ENCODE data around the gene CKS2.
A peak's percentile ranks its signal among the peaks of the same experiment; 100 is the strongest.

The CKS2 gene

DNA sequence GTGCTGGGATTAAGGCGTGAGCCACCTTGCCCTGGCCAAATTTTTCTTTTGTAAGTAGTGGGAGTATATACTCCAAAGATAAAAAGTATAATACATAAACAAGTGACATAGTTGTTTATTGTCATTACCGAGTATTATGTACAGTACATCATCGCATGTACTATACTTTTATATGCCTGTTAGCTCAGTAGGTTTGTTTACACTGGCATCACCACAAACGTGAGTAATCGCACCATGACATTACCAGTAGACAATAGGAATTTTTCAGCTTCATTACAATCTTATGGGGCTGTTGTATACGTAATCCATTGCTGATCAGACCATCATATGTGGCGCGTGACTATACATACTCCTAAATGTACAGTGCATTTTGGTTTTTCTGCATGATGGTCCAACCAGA, 17.1 kb downstream of the CKS2 start:
- Histone ChIP-seq H3K4me3 (IDR thresholded peaks at IDR 0.05; ENCODE audit: insufficient read depth, low read depth, low read length) (no peak overlapping the region), H3K9ac (no peak overlapping the region), H3K27ac (no peak overlapping the region), H3K27me3 (ENCODE audit: insufficient read depth, low read depth) (no peaks in the 10 kb centered on the region), H3K36me3 (ENCODE audit: insufficient read depth) (peaks cover 3% of the 10 kb centered on the region; the same call in 1 of the 2 replicates), H4K20me1 (ENCODE audit: insufficient read depth) (no peaks in the 10 kb centered on the region), H3K79me2 (ENCODE audit: insufficient read depth, low read depth) (peaks cover 23% of the 10 kb centered on the region), H2AFZ (ENCODE audit: low read depth) (no peak overlapping the region), H3K4me1 (ENCODE audit: low read depth, poor library complexity, severe bottlenecking) (peaks cover 45% of the 10 kb centered on the region), H3K4me2 (no peak overlapping the region)
- TF ChIP-seq CTCF (conservative IDR thresholded peaks at IDR 0.05; ENCODE audit: low read depth, low read length) = no peak

GRCh38 chr9:89329917-89330316, 18.9 kb downstream of the CKS2 start:
- no peaks in the 10 kb centered on the region for H4K20me1 ChIP-seq (ENCODE audit: insufficient read depth)
- peaks cover 6% of the 10 kb centered on the region; the same call in 1 of the 2 replicates for H3K79me2 ChIP-seq (ENCODE audit: insufficient read depth, low read depth)
- peaks cover 3% of the 10 kb centered on the region; the same call in 1 of the 2 replicates for H3K36me3 ChIP-seq (ENCODE audit: insufficient read depth)
- no peaks in the 10 kb centered on the region for H3K27me3 ChIP-seq (ENCODE audit: insufficient read depth, low read depth)
- H2AFZ ChIP-seq (ENCODE audit: low read depth) = no peak overlapping the region
- no peak overlapping the region for H3K27ac ChIP-seq
- no peak overlapping the region for H3K4me2 ChIP-seq
- H3K4me3 ChIP-seq (IDR thresholded peaks at IDR 0.05; ENCODE audit: insufficient read depth, low read depth, low read length) = no peak overlapping the region
- H3K9ac ChIP-seq = no peak overlapping the region
- TF ChIP-seq CTCF (conservative IDR thresholded peaks at IDR 0.05; ENCODE audit: low read depth, low read length) = no peak
- H3K4me1 ChIP-seq (ENCODE audit: low read depth, poor library complexity, severe bottlenecking) = peaks cover 45% of the 10 kb centered on the region

DNA sequence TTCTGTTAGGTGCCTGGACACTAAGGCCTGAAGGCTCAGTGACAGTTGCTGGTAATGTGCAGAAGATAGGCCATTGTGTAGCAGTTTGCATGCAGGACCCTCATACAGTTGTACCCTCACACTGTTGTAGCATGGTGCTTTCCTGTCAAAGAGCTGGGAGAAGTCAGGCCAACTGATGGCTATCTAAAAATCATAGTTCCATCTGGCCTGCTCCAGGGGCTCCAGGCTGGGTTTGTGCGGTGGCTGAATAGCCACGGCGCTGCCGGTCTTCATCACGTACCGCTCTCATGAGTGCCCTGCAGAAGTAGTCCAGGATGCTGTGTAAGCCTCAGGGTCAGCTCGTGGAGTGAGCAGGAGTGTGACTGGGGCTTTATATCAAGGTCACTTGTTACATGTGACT, 19.5 kb downstream of the CKS2 start:
- Histone ChIP-seq H3K36me3 (ENCODE audit: insufficient read depth) (peaks cover 3% of the 10 kb centered on the region; the same call in 1 of the 2 replicates), H4K20me1 (ENCODE audit: insufficient read depth) (no peaks in the 10 kb centered on the region), H3K9ac (no peak overlapping the region), H3K4me2 (no peak overlapping the region), H3K4me1 (ENCODE audit: low read depth, poor library complexity, severe bottlenecking) (peaks cover 45% of the 10 kb centered on the region), H3K27ac (no peak overlapping the region), H3K27me3 (ENCODE audit: insufficient read depth, low read depth) (no peaks in the 10 kb centered on the region), H3K4me3 (IDR thresholded peaks at IDR 0.05; ENCODE audit: insufficient read depth, low read depth, low read length) (no peak overlapping the region), H3K79me2 (ENCODE audit: insufficient read depth, low read depth) (0 out of 2 replicates have a peak, but pooled peaks cover under 1% of the 10 kb centered on the region), H2AFZ (ENCODE audit: low read depth) (no peak overlapping the region)
- TF ChIP-seq CTCF (conservative IDR thresholded peaks at IDR 0.05; ENCODE audit: low read depth, low read length) = no peak

GRCh38 chr9:89339807-89340206, 28.8 kb downstream of the CKS2 start:
- H3K9ac ChIP-seq = peak overlapping the region; percentile 31; the same call in 1 of the 2 replicates

More at GRCh38 chr9:89339807-89340206, 28.8 kb downstream of the CKS2 start:
- TF ChIP-seq CTCF (conservative IDR thresholded peaks at IDR 0.05; ENCODE audit: low read depth, low read length) = no peak
- Histone ChIP-seq H2AFZ (ENCODE audit: low read depth) (no peak overlapping the region), H3K4me1 (ENCODE audit: low read depth, poor library complexity, severe bottlenecking) (peaks cover 98% of the 10 kb centered on the region), H4K20me1 (ENCODE audit: insufficient read depth) (no peaks in the 10 kb centered on the region), H3K4me3 (IDR thresholded peaks at IDR 0.05; ENCODE audit: insufficient read depth, low read depth, low read length) (no peak overlapping the region), H3K4me2 (peak overlapping the region; percentile 77), H3K36me3 (ENCODE audit: insufficient read depth) (no peaks in the 10 kb centered on the region; the same call in 1 of the 2 replicates), H3K27ac (peak overlapping the region; percentile 79), H3K27me3 (ENCODE audit: insufficient read depth, low read depth) (no peaks in the 10 kb centered on the region), H3K79me2 (ENCODE audit: insufficient read depth, low read depth) (peaks cover 4% of the 10 kb centered on the region; the same call in 1 of the 2 replicates)

Measured in KMS-11 (cell line).